Measurements from ENCODE around the gene PSG1. TPM values are rescaled to one million over a fixed set of nuclear protein-coding genes. Genes with fewer than 3 reads are reported as not detected.
"Not testable (repeated sequence)": the region's sequence is repeated elsewhere in the genome, so short reads cannot be mapped to it uniquely, and the experiment has no call there.

The PSG1 gene
- total RNA-seq, 1 donor from 2014 or later = 2.0 TPM

DNA sequence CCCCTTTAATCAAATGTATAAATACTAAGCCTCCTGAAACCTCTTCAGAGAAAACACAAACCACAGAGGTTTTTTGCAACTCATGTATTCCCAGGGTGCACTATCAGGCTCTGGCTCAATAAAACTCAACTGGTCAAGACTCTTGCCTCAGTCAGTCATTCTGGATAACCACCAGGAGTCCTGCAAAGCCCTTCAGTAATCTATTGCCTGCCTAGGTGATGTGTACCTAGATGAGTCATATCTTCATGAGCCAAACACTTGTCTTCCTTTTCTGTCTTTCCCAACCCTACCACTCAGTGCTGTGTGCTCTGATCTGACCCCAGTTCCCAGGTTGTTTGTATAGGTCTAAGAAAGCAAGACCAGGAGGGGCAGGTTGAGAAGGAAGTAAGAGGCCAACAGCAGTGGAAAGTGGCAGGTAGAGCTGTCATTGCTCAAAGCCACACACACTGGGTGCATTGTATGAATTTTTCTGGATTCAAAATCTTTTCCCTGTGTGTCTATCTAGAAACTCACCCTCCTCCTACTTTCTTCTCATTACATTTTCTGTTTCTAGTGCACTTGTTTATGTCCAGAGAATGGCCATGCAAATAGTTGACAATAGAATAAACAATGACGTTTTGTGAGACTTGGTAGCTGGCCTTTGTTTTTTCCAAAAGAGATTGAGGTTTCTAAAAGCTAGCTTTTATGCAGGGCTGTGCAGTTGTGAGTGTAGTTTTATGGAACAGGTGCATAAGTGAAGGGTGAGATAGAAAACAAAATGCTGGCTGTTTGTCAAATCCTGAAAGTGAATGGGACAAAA, 48.1 kb downstream of the PSG1 start:
- DNase-seq (ENCODE audit: extremely low read depth, low read depth, low spot score) = no peak

DNA sequence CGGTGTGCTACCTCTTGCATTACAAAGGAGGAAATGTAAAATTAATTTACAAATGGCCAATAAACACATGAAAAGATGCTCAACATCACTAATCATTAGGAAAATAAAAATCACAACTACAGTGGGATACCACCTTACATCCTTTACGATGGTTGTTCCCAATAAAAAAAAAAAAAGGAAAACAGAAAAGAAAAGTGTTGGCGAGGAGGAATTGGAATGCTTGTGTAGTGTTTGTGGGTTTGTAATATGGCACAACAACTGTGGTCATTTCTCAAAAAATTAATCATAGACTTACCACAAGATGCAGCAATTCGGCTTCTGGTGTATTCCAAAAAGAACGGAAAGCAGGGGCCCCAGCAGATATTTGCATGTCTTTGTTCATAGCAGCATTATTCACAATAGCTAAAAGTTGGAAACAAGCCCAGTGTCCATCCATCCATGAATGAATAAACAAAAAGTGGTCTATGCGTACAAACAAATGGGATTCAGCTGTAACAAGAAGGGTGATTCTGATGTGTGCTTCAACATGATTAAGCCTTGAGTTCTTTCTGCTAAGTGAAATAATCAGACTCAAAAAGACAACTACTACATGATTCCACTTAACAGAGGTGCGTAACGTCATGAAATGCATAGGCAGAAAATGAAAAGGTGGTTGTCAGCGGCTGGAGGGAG, 58.1 kb downstream of the PSG1 start:
- DNase-seq (ENCODE audit: extremely low read depth, low read depth, low spot score) = not testable (repeated sequence)

DNA sequence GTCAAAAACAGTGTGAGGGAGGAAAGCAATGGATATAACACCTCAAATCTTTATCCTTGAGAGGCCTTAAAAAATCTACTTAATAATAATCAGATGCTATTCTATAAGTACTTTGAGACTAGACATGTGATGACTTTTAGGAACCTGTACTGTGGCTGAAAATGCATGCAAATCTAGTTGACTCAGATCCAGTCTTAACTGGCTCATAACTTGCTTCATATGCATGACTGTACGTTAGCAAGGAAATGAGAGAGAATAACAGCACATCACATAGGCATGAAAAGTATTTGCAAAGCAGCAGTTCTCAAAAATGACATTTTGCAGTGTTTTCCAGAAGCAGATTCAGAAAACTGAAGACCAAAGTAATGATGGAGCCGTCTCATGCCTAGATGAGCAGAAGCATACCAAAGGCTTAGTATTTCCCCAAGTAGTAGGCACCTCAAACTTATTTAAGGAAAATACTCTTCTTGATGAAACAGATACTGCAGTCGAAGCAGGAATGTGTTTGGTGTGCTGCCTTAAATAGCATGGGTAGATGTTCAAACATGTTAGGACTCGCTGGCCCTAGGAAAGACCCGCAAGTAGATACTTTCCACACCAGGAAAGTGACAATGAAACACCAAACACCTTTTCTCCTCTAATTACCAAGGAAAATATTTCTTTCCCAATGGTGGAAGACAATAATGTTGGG, 59.4 kb downstream of the PSG1 start:
- DNase-seq (ENCODE audit: extremely low read depth, low read depth, low spot score) = not testable (repeated sequence)

DNA sequence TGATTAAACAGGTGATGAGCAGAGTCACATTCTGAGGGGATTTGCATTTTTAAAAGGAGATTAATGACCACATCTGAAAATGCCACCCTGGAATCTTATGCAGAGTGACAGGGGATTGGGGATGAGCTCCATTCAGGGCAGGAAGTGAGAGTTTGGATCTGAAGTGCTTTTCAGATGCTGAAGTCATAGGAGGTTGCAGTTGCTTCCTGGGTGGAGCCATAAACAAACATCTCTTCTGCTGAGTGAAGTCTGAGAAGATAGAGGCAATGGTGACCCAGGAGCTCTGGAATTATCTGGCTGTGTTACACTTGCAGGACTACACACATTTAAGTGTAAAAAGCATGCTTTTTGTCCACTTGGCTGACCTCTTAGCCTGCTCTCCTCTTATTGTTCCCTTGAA, 62.6 kb downstream of the PSG1 start:
- no peak for DNase-seq (ENCODE audit: extremely low read depth, low read depth, low spot score)

Other genes with a start within 250 kb of the PSG1 start
- 0.29 TPM in 1 of 2 replicates, not detected in the other for gene PSG3, start 139.2 kb downstream of the PSG1 start, total RNA-seq
- not detected in 2 replicates for gene PSG8, start 114.0 kb downstream of the PSG1 start, total RNA-seq
- not detected in 2 replicates for gene PSG6, start 38.2 kb upstream of the PSG1 start, total RNA-seq
- not detected in 2 replicates for gene PSG7, start 57.5 kb upstream of the PSG1 start, total RNA-seq
- not detected in 2 replicates for gene PSG11, start 146.8 kb upstream of the PSG1 start, total RNA-seq
- gene PSG2, start 203.0 kb upstream of the PSG1 start, total RNA-seq = not detected in 2 replicates